Anterior cingulate cortex (tissue), 58 donors: Measurements from ENCODE around the gene NGEF.

Experiments used
- DNase-seq, 58 donors: peaks; one replicate each; lab custom pipeline; 2025; lab: John Stamatoyannopoulos, UW

Gene NGEF

GRCh38 chr2:233047667-233048066, 34.6 kb upstream of the NGEF start:
- DNase-seq = peak in 29 of 58 donors; percentile 25 to 82 (median 48)

GRCh38 chr2:233047206-233047605, 34.1 kb upstream of the NGEF start:
- no peak for DNase-seq

GRCh38 chr2:233044974-233045605, 32.0 kb upstream of the NGEF start:
- peak in 17 of 58 donors; percentile 13 to 75 (median 36) for DNase-seq

GRCh38 chr2:233042549-233042948, 29.5 kb upstream of the NGEF start:
- DNase-seq = no peak

GRCh38 chr2:233041722-233042323, 28.8 kb upstream of the NGEF start:
- no peak for DNase-seq

- DNase-seq = no peak
Measured at GRCh38 chr2:233040571-233040970, 27.5 kb upstream of the NGEF start.

GRCh38 chr2:233039846-233040530, 26.9 kb upstream of the NGEF start:
- DNase-seq = no peak

- DNase-seq = no peak
Measured at GRCh38 chr2:233039212-233039845, 26.3 kb upstream of the NGEF start.

GRCh38 chr2:233037078-233037477, 24.0 kb upstream of the NGEF start:
- DNase-seq = no peak

GRCh38 chr2:233036162-233036838, 23.2 kb upstream of the NGEF start:
- no peak for DNase-seq

GRCh38 chr2:233035426-233036161, 22.5 kb upstream of the NGEF start:
- no peak for DNase-seq

- DNase-seq = no peak
Measured at GRCh38 chr2:233034091-233034882, 21.2 kb upstream of the NGEF start.

GRCh38 chr2:233033672-233034071, 20.6 kb upstream of the NGEF start:
- DNase-seq = no peak

- no peak for DNase-seq
Measured at GRCh38 chr2:233032551-233033320, 19.7 kb upstream of the NGEF start, which contains the start of gene NEU2. Gene NEU2 (plus strand): TSS chr2:233032672. CDS start chr2:233032672, 0 bp downstream.

- peak in 1 of 58 donors; percentile 29 for DNase-seq
Measured at GRCh38 chr2:233031556-233032500, 18.8 kb upstream of the NGEF start.

- DNase-seq = no peak
Measured at GRCh38 chr2:233029321-233029720, 16.3 kb upstream of the NGEF start.

GRCh38 chr2:233026198-233026813, 13.2 kb upstream of the NGEF start:
- no peak for DNase-seq
